LNCaP clone FGC (cell line): ENCODE measurements around the gene RSPH10B.
"Not testable (repeated sequence)": the region's sequence is repeated elsewhere in the genome, so short reads cannot be mapped to it uniquely, and the experiment has no call there.

ENCODE experiments used
- DNase-seq: peaks from one replicate; pipeline ENCODE4 v3.0.0-alpha.2; 2011; ENCODE audit warnings: low read depth
- H3K4me3 ChIP-seq: 2 replicates; pipeline ENCODE4 v1.5.1; 2011; ENCODE audit warnings: mild to moderate bottlenecking, low read depth, low read length, control low read depth
- TF ChIP-seq, protein P1 (sequence below): IDR thresholded peaks from 2 replicates; pipeline ENCODE4 v1.5.1; 2012; ENCODE audit warnings: mild to moderate bottlenecking; ENCODE audit not compliant: control insufficient read depth, insufficient read depth; ENCODE audit errors: extremely low read depth

Gene RSPH10B

DNA sequence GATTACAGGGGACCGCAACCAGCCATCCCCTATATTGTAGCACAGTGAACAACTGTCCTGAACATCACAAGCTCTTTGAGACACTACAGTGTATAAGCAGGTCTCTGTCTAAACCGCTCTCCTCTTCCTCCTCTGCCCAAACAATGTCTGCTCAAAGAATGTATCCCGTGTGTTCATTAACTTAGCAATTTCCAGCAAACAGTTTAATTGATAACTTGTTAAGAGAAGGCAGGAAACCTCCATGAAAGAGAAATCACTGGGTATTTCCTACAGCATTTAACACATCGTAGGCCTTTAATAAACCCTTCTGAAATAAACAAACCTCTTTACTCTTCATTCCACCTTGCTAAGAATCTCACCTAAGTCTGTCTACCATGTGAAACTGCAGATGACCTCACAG, 36.9 kb upstream of the RSPH10B start:
- TF ChIP-seq, protein P1, sequence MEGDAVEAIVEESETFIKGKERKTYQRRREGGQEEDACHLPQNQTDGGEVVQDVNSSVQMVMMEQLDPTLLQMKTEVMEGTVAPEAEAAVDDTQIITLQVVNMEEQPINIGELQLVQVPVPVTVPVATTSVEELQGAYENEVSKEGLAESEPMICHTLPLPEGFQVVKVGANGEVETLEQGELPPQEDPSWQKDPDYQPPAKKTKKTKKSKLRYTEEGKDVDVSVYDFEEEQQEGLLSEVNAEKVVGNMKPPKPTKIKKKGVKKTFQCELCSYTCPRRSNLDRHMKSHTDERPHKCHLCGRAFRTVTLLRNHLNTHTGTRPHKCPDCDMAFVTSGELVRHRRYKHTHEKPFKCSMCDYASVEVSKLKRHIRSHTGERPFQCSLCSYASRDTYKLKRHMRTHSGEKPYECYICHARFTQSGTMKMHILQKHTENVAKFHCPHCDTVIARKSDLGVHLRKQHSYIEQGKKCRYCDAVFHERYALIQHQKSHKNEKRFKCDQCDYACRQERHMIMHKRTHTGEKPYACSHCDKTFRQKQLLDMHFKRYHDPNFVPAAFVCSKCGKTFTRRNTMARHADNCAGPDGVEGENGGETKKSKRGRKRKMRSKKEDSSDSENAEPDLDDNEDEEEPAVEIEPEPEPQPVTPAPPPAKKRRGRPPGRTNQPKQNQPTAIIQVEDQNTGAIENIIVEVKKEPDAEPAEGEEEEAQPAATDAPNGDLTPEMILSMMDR, result no peak
- DNase-seq, result no peak
- H3K4me3 ChIP-seq, result no peak overlapping the region

DNA sequence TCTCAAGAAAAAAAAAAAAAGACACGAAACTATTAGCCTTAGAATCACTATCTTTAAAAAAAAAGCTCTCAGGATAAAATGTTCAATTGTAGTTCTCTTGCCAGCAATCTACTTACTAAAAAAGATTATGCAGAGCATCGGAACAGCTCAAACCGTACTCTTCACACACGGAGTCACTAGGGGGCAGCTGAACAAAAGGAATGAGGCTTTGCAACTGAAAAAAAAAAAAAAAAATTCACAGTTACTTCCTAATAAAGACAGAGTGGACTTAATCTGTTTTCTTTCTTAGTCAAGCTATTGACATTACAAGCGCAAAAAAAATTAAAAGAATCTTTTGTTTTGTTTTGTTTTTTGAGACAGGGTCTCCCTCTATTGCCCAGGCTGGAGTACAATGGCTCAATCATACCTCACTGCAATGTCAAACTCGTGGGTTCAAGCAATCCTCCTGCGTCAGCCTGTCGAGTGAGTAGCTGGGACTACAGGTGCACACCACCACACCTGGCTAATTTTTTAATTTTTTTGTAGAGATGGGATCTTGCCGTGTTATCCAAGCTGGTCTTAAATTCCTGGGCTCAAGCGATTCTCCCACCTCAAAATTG, 26.8 kb upstream of the RSPH10B start:
- H3K4me3 ChIP-seq, result no peak overlapping the region
- TF ChIP-seq, protein P1, result peak; percentile 71
- peak; percentile 52 for DNase-seq

DNA sequence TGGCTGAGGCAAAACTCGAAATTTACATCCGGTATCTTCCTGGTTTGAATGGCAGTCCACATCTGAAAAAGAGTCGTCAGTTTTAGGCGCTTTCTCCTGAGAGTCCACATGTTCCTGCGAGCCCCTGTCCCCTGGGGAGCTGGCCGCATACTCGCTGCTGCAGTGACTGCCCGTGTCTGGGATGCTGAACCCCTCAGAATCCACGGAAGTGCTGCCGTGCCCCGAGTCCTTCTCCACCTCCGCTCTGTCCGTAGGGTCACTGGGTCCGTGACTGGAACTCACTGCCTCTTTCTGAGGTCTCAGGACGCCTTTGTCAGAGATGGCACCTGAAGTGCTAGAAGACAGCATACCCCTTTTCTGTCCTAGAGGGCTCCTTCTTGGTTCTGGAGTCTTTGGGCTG, 16.6 kb upstream of the RSPH10B start:
- not testable (repeated sequence) for H3K4me3 ChIP-seq, DNase-seq

DNA sequence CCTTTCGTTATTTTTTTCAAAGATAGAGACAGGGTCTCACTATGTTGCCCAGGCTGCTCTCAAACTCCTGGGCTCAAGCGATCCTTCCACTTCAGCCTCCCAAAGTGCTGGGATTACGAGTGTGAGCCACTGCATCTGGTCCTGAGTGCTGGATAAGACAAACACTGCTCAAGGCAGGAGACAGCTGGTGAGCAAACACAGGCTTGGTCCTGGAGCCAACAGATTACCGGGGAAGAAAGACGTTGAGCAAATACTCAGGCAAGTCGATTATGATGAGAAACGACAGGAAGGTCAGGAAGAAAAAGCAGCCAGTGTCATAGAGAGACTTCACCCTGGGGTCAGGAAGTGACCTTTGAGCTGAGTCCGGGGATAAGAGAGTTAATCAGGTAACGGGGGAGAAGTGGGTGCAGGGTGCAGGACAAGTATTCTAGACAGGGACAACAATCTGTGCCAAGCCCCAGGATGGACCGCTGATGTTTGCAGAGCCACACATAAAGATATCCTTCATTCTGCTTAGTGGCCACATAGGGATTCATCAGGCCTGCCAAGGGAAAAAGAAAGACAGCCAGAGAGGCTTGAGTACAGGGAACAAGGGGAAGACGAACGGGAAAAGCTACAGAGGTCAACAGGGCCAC, 9.3 kb upstream of the RSPH10B start:
- DNase-seq, H3K4me3 ChIP-seq: not testable (repeated sequence)

DNA sequence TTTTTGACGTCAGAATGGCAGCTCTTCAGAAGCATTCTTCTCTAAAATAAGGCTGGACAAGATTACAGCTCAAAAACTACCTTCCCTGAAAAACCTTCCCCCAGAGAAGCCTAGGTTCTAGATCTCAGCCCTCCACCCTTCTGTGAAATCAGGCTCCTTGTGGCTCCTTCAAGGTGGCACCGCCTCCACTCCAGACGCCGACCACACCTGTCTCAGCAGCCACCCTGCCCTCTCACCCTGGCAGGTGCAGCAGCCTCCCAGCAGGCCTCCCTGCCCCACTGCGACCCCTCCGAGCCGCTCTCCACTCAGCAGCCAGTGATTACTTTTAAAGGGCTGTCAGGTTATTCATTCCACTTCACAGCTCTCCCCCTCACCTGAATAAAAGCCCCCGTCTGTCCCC, 3.1 kb upstream of the RSPH10B start:
- DNase-seq, H3K4me3 ChIP-seq: not testable (repeated sequence)

DNA sequence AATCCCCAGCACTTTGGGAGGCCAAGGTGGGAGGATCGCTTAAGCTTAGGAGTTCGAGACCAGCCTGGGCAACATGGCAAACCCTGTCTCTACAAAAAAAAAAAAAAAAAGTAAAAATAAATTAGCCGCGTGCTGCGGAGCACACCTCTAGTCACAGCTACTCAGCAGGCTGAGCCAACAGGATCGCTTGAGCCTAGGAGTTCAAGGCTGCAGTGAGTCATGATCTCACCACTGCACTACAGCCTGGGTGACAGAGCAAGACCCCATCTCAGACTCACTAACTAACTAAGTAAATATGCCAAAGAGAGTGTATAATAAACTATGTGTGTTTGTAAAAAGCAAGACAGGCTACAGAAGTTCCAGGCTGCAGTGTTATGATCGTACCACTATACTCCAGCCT, 6.7 kb downstream of the RSPH10B start:
- not testable (repeated sequence) for H3K4me3 ChIP-seq, DNase-seq

DNA sequence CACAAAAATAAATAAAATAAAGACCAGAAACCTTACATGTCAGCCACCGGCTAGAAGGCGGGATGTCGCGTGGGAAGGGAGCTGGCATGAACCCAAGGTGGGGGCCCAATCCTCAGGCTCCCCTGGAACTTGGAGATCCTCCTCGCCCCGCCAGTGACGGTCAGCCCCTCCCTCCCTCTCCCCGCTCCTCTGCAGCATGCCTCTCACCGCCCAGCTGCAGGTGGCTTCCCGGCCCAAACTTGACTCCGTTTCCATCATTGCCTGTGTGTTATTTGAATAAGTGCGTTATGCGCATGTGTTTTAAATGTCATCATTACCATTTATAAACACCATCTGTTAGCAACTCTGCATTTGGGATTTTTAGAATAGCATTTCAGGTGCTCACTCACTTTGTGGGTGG, 7.3 kb downstream of the RSPH10B start:
- not testable (repeated sequence) for DNase-seq, H3K4me3 ChIP-seq

DNA sequence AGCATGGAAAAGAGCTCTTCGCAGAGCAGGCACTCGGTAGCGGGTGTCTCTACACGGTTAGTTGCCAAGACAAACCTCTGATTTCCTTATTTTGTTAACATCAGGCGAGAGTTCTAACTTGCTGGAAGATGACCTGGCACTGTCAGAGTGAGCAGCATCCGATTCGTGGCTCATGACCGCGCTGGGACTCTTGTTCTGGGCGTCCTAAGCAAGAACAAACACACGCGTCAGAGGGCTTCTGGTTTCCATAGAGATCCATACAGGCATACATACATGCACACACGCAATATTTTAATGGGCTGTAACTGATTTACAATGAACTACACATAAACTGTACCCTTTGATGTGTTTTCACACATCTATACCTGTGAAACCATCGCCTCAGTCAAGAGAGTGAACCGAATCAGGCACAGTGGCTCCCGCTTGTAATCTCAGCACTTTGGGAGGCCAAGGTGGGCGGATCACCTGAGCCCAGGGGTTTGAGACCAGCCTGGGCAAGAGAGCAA, 35.5 kb downstream of the RSPH10B start:
- H3K4me3 ChIP-seq, DNase-seq: not testable (repeated sequence)

DNA sequence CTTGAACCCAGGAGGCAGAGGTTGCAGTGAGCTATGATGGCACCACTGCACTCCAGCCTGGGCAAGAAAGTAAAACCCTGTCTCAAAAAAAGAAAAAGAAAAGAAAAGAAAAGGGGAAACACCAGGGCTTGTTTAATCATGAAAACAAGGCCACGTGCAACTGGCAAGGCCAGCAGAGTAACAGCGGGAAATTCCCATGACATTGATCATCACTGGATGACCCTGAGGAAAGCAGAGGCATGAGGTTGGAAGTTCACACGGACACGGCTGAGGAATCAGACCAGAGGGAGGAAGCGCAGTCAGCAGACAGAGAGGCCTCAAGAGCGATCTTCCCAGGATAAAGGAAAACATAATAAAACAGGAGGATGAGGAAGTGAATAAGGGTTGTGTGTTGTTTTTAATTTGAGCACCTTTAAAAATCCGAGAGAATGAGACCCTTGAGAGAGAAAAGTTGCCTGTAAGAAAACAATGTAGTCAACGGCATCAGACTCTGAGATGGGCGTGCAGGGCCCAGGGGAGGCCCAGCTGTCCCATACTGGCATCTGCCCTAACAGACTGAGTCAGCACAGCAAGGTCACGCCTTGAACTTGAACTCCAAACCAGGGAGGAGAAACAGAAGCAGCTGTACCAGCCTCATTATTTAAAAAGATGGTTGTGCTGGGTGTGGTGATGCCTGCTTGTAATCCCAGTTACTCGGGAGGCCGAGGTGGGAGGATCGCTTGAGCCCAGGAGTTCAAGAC, 38.4 kb downstream of the RSPH10B start:
- not testable (repeated sequence) for H3K4me3 ChIP-seq, DNase-seq

DNA sequence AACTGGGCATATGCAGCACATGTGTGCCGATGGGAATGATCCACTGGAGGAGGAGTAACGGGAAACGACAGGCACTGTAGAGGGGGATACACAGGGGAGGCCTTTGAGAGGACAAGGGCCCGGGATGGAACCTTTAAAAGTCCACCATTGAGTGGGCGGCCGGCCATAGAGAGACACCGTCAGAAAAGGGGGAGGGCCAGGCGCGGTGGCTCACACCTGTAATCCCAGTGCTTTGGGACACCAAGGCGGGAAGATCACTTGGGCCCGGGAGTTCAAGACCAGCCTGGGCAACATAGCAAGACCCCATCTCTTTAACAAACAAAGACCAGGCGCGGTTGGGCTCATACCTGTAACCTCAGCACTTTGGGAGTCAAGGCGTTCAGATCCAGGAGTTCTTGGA, 39.2 kb downstream of the RSPH10B start:
- DNase-seq, H3K4me3 ChIP-seq: not testable (repeated sequence)

DNA sequence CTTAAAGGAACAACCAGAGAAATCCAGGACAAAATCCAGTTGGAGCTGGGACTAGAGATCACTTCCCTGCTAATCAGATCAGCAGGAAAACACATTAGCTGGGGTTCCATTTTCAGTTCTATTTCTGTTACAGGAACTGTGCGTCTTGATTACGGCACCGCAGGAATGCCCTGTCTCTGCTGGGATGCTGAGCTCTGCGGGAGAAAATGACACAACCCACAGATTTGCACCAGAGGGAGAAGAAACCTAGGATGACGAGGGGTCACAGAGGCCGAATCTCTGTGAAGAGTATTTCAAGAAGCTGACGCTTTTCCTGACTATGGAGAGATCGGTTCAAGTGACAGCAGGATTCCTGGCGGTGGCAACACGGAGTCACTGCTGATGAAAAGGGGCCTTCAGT, 40.2 kb downstream of the RSPH10B start:
- H3K4me3 ChIP-seq, result not testable (repeated sequence)

DNA sequence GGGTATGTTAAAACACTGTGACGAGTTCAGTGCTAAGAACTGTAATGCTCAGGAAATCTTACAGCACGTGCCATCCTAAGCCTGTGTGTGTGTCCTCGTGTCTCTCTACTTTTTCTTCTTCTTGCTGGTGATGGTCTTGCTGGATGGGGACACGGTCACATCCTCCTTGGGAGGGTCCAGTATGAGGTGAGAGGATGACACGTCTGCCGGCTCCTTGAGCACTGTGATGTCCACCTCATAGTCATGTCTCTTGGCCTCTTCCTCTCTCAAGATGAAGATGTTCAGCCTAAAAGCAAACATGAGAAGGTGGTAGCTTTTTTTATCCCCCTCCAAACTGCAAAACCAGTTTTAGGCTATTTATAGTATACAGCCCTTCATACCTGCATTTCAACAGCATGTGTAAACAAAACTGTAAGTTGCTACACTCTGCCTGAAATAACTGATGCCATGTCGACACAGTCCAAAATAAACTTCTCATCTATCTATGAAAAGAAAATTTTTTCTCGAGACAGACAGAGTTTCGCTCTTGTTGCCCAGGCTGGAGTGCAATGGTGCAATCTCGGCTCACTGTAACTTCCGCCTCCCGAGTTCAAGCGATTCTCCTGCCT, 44.1 kb downstream of the RSPH10B start:
- not testable (repeated sequence) for DNase-seq, H3K4me3 ChIP-seq

More for the DNA sequence above, 40.2 kb downstream of the RSPH10B start:
- not testable (repeated sequence) for DNase-seq

DNA sequence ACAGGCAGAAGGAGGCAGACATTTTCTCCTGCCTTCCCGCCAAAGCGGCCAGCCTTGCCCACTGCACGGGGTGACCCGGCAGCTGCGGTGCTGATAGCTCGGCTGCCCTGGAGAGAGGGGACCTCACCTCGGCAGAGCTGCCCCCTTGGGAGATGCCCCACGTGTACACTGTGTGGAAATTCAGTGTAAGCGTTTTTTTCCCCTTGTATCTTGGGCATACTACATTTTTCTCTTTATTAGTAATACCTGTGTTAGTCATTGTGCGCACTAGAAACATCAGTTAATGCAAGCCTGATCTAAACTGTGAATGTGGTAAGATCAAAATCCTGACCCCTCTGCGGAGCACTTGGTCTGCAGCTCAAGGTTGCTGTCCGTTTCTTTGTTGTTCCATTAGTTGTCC, 45.9 kb downstream of the RSPH10B start:
- not testable (repeated sequence) for H3K4me3 ChIP-seq, DNase-seq

DNA sequence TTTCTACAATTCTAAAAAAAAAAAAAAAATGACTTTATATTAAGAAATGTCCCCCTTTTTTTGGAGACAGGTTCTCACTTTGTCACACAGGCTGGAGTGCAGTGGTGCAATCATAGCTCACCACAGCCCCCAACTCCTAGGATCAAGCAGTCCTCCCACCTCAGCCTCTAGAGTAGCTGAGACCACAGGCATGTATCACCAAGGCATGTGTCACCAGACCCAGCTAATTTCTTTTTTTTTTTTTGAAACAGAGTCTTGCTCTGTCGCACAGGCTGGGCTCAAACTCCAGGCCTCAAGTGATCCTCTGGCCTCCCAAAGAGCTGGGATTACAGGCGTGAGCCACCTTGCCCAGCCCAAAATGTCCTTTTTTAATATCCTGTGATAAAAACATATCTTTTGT, 46.3 kb downstream of the RSPH10B start:
- not testable (repeated sequence) for H3K4me3 ChIP-seq, DNase-seq

DNA sequence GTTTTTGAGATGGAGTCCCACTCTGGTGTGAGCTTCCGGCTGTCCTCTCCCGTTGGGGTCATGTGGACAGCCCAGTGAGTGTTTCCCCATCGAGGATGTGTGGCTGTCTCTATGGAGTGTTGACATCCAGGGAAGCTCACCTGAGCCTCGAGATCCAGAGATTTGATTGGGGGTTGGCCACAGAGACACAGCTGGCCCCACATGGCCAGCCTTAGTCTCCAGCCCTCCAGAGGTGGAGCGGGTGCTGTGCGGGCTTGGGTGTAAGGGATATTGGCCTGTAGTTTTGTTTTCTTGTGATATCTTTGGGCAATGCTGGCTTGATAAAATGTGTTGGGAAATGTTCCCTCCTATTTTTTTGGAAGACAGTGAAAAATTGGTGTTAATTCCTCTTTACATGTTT, 54.0 kb downstream of the RSPH10B start:
- not testable (repeated sequence) for H3K4me3 ChIP-seq, DNase-seq

DNA sequence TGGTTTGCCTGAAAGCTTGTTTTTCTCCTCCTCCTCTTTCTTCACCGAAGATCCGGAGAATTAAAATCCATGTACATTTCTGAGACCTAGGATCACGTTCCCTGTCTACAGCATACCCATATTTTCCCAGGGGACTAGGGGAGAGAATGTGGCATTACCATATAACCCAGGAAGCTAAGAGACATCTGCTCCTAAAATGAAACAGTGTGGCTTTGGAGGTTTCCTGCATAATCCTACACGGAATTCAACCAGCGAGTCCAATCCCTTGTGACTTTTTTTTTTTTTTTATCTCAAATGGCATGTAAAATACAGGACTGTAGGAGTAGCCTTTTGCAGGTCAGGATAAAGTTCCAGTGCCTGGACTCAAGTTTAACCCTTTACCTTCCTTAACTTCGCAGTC, 61.7 kb downstream of the RSPH10B start:
- H3K4me3 ChIP-seq, DNase-seq: not testable (repeated sequence)

DNA sequence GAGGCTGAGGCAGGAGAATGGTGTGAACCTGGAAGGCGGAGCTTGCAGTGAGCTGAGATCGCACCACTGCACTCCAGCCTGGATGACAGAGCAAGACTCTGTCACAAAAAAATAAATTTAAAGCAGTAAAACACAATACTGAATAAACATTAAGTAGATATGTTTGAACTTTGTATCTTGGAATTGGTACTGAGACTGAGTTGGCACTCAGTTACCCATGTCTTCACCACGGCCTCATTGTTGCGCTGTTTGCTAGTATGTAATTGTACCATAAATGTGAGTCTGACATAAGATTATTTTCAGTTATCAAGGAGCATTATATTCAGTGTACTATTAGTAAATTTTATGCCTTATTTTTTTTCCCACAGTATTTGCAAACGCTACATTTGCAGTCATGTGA, 65.8 kb downstream of the RSPH10B start:
- not testable (repeated sequence) for H3K4me3 ChIP-seq, DNase-seq
